GM12891 (cell line): ENCODE results near the gene PMP22.

Experiments used
- POLR2A ChIP-seq: IDR thresholded peaks from 2 replicates; pipeline ENCODE4 v1.6.1; 2011; ENCODE audit warnings: low read depth, low read length, control low read depth
- POLR2AphosphoS5 ChIP-seq: IDR thresholded peaks from 2 replicates; pipeline ENCODE4 v1.6.1; 2011; ENCODE audit warnings: low read depth, low read length, control low read depth
- SPI1 ChIP-seq: IDR thresholded peaks from 2 replicates; pipeline ENCODE4 v1.6.1; 2011; ENCODE audit warnings: low read depth, low read length, control low read depth
- TAF1 ChIP-seq: IDR thresholded peaks from 2 replicates; pipeline ENCODE4 v1.6.1; 2011; ENCODE audit warnings: low read depth, low read length, control low read depth

GRCh38 chr17:15232517-15232915, 32.6 kb downstream of the PMP22 start:
- TF ChIP-seq POLR2A (no peak), POLR2AphosphoS5 (no peak), TAF1 (no peak), SPI1 (no peak)
